Measurements from ENCODE around the gene IGF2R.

The IGF2R gene

DNA sequence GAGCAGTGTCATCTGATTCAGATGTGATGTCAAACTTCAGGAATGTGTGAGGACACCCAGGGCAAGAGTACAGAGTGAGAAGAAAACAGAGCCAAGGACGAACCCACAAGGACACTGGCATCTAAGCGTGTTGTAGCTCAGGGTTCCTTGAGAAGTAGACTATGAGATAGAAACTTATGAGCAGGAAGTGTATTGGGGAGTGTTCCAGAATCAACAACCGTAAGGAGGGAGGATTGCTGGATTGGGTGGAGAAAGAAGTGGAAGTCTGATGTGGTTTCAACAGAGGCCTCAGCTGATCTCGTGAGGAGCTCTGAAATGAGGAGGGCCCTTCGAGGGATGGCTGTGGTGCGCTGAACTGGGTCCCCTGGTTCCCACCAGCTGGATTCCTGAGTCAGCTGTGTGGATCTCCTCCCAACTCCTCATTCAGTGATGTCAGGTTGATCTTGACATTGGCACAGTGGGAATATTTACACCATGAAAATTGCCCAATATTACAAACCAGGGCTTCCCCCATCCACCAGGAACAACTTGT lies 25.7 kb upstream of the IGF2R start:
- peak; percentile 17 for DNase-seq (ENCODE audit: low read depth)
- no peak overlapping the region for H3K4me3 ChIP-seq (ENCODE audit: low read length)
- TF ChIP-seq, protein P1, sequence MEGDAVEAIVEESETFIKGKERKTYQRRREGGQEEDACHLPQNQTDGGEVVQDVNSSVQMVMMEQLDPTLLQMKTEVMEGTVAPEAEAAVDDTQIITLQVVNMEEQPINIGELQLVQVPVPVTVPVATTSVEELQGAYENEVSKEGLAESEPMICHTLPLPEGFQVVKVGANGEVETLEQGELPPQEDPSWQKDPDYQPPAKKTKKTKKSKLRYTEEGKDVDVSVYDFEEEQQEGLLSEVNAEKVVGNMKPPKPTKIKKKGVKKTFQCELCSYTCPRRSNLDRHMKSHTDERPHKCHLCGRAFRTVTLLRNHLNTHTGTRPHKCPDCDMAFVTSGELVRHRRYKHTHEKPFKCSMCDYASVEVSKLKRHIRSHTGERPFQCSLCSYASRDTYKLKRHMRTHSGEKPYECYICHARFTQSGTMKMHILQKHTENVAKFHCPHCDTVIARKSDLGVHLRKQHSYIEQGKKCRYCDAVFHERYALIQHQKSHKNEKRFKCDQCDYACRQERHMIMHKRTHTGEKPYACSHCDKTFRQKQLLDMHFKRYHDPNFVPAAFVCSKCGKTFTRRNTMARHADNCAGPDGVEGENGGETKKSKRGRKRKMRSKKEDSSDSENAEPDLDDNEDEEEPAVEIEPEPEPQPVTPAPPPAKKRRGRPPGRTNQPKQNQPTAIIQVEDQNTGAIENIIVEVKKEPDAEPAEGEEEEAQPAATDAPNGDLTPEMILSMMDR (IDR thresholded peaks at IDR 0.05; ENCODE audit: insufficient read depth, low read depth, low read length, missing control alignments) = no peak

DNA sequence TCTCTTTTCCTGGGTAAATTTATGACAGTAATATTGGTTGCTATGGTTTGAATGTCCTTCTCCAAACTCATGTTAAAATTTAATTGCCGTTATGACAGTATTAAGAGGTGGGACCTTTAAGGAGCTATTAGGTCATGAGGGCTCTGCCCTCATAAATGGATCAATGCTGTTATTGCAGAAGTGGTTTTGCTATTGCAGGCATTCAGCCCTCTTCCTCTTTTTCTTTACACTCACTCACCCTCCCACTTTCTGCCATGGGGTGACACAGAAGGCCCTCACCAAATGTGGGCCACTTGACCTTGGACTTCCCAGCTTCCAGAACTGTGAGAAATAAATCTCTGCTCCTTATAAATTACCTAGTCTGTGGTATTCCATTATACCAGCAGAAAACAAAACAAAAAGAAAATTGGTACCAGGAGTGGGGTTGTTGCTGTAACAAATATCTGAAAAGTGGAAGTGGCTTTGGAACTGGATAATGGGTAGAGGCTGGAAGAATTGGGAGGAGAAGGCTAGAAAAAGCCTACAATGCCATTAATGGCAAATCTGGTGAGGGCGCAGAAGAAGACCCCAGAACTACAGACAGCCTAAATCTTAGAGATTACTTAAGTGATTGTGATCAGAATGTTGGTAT lies 24.8 kb upstream of the IGF2R start:
- no peak overlapping the region for H3K4me3 ChIP-seq (ENCODE audit: low read length)
- DNase-seq (ENCODE audit: low read depth) = no peak
- TF ChIP-seq, protein P1 (IDR thresholded peaks at IDR 0.05; ENCODE audit: insufficient read depth, low read depth, low read length, missing control alignments) = no peak

DNA sequence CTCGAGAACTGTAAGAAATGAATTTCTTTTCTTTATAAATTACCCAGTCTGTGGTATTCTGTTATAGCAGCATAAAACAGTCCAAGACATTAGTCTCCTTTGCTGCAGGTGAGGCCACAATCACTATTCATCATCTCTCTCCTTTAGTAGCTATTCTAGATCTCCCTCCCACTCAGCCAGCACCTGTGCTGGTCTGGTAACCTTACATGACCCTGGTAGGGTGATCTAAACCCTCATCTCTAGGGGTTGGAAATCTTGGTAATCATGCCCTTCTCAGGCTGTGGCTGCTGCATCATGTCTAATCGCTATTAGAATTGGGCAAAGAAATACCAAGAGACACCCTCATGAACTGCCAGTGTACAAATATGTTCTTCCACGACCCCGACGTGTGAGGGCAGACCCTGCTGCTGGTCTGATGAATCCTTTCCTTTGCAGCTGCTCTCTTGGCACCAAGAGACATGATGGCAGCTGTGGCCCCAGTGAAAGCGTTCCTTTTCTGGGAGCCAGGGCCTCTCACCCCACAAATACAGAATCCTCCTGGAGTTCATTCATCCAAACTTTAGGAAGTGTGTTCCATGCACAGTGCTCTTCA lies 23.0 kb upstream of the IGF2R start:
- TF ChIP-seq, protein P1 (IDR thresholded peaks at IDR 0.05; ENCODE audit: insufficient read depth, low read depth, low read length, missing control alignments) = no peak
- DNase-seq (ENCODE audit: low read depth) = no peak
- no peak overlapping the region for H3K4me3 ChIP-seq (ENCODE audit: low read length)

DNA sequence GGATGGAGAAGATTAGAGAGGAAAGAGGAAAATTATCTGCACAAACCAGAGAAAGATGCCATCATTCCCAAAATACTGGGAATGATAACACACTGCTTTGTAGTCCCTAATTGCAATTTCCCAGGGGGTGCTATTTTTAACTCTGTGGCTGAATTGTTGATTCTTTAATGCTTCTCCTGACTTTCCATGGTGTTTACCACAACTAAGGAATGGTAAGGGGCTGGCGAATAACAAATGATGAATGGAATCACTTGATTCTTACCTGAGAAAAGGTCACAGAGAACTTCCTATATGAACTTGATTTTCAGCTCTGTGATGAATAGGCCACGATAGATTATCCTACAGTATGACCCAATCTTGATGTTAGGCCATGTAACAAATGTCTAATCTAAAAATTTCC lies 22.0 kb upstream of the IGF2R start:
- TF ChIP-seq, protein P1 (IDR thresholded peaks at IDR 0.05; ENCODE audit: insufficient read depth, low read depth, low read length, missing control alignments) = no peak
- H3K4me3 ChIP-seq (ENCODE audit: low read length) = no peak overlapping the region
- DNase-seq (ENCODE audit: low read depth) = no peak

DNA sequence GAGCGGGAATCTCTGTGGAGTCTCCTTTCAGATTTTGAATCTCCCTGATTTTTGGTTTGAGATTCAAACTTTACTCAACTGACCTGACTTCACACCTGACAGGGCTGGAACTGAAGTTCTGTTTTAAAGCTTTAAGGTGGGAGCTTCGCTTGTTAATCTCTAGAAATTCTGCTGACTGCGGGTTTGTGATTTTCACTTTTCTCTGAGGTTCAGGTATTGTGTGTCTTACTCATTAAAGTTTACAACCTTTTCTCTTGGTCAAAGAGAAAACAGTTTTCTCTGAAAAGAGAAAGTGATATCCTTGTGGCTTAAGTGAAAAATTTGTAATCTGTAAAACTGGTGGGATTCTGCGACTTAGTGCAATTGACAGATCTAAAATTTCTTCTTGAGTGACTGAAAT lies 20.7 kb upstream of the IGF2R start:
- no peak overlapping the region for H3K4me3 ChIP-seq (ENCODE audit: low read length)
- TF ChIP-seq, protein P1 (IDR thresholded peaks at IDR 0.05; ENCODE audit: insufficient read depth, low read depth, low read length, missing control alignments) = no peak
- DNase-seq (ENCODE audit: low read depth) = no peak

DNA sequence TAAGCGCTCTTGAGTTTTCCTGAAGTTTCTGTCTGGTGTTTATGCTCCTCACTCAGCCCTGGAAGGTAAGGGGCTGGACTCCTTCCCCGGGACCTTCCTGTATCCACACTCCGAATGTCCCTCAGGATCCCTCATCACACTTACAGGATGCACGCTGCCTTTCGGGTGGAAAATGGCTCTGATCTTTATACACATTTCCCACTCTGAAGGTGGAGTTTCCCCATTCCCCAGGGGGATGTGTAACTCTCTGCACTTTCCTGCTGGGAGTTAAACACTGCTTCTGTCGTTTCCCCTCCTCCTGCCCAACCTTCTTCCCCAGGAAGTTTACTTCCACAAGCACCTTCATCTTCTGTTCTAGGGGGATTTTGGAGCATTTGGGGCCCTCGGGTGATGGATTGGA lies 17.1 kb upstream of the IGF2R start:
- no peak for DNase-seq (ENCODE audit: low read depth)
- H3K4me3 ChIP-seq (ENCODE audit: low read length) = no peak overlapping the region
- TF ChIP-seq, protein P1 (IDR thresholded peaks at IDR 0.05; ENCODE audit: insufficient read depth, low read depth, low read length, missing control alignments) = no peak
